Measurements from ENCODE around the gene ARHGAP20. TPM values are rescaled to one million over a fixed set of nuclear protein-coding genes. Genes with fewer than 3 reads are reported as not detected.

Gene ARHGAP20
- total and polyA plus RNA-seq, 2 of the 4 experiments (the other 2 are of a cell fraction), result 1.4 to 2.5 TPM

GRCh38 chr11:110757962-110758755 is 45.9 kb upstream of the ARHGAP20 start:
- CTCF ChIA-PET, result interaction anchor here (0.5 kb wide), 1 partner anchor 318 kb away, joined by 3 read pairs; no protein-coding TSS in a partner anchor

More at GRCh38 chr11:110757962-110758755, 45.9 kb upstream of the ARHGAP20 start:
- peak overlapping the region; percentile 58; the same call in 1 of the 2 replicates for H3K4ac ChIP-seq (ENCODE audit: low read depth, low read length)
- no peaks in the 10 kb centered on the region for H4K20me1 ChIP-seq (ENCODE audit: insufficient read depth, low read length)
- peak overlapping the region; percentile 73; the same call in 1 of the 2 replicates for H2BK20ac ChIP-seq (ENCODE audit: low read depth, low read length)
- peak; percentile 68 for TF ChIP-seq CEBPB (IDR thresholded peaks at IDR 0.05; ENCODE audit: low read depth, low read length)
- TF ChIP-seq SMC3 (IDR thresholded peaks at IDR 0.05; ENCODE audit: low read depth, low read length), result no peak
- TF ChIP-seq RCOR1 (IDR thresholded peaks at IDR 0.05; ENCODE audit: insufficient replicate concordance, low read length), result no peak
- no peak for TF ChIP-seq NFE2L2 (IDR thresholded peaks at IDR 0.05; ENCODE audit: low read depth, low read length)
- TF ChIP-seq FOS (IDR thresholded peaks at IDR 0.05; ENCODE audit: low read depth, low read length), result no peak
- TF ChIP-seq POLR2A (IDR thresholded peaks at IDR 0.05; ENCODE audit: low read depth, low read length), result no peak
- no peak for TF ChIP-seq ELK1 (IDR thresholded peaks at IDR 0.05; ENCODE audit: borderline replicate concordance, low read depth, low read length)
- no peak for TF ChIP-seq CHD1 (IDR thresholded peaks at IDR 0.05; ENCODE audit: low read depth, low read length)
- TF ChIP-seq BHLHE40 (IDR thresholded peaks at IDR 0.05; ENCODE audit: low read depth, low read length), result no peak
- no peak for TF ChIP-seq MXI1 (IDR thresholded peaks at IDR 0.05; ENCODE audit: borderline replicate concordance, low read depth, low read length)
- no peak for TF ChIP-seq MAZ (IDR thresholded peaks at IDR 0.05; ENCODE audit: borderline replicate concordance, low read depth, low read length)
- no peak for TF ChIP-seq CTCF (conservative IDR thresholded peaks at IDR 0.05; ENCODE audit: low read depth, low read length)
- TF ChIP-seq MAFK (IDR thresholded peaks at IDR 0.05; ENCODE audit: low read depth, low read length), result peak; percentile 41; the same call in 1 of the 2 replicates
- BruUV-seq (replicated peaks), result no TSS peak
- ATAC-seq (ENCODE audit: low read depth) (peak; percentile 6), DNase-seq (peak; percentile 22)
- H4K5ac ChIP-seq (ENCODE audit: low read depth, low read length), result peak overlapping the region; percentile 74
- no peak overlapping the region for H3K14ac ChIP-seq (replicated peaks; ENCODE audit: low read depth, low read length)
- no peak overlapping the region; the same call in 1 of the 2 replicates for H3K9ac ChIP-seq (ENCODE audit: low read depth, low read length)
- H2AFZ ChIP-seq (replicated peaks; ENCODE audit: low read length, poor library complexity), result no peak overlapping the region
- peaks cover 4% of the 10 kb centered on the region; the same call in 1 of the 2 replicates for H3K9me1 ChIP-seq (ENCODE audit: insufficient read depth, low read length)
- H4K91ac ChIP-seq (ENCODE audit: insufficient read depth, low read depth, low read length), result no peak overlapping the region; the same call in 1 of the 2 replicates
- 0 out of 2 replicates have a peak overlapping the region, but pooled peaks have one; percentile 25 for H2BK120ac ChIP-seq (ENCODE audit: low read depth, low read length)
- peak overlapping the region; percentile 58; the same call in 1 of the 2 replicates for H3K4me2 ChIP-seq (ENCODE audit: low read depth, low read length)
- WGBS, 2 experiments (ENCODE audit: extremely low coverage in 2 of 2, insufficient read length in 1 of 2), result no CpG with 5 or more reads among the region's 2 CpGs
- H4K8ac ChIP-seq (ENCODE audit: low read depth in 2 of 2, low read length in 2 of 2), result no peak overlapping the region; a peak in 1 of 4 replicates
- H2AK9ac ChIP-seq (replicated peaks; ENCODE audit: low read depth, low read length, poor library complexity), result no peak overlapping the region
- H2AK5ac ChIP-seq (ENCODE audit: low read depth, low read length), result no peak overlapping the region
- H2BK5ac ChIP-seq (ENCODE audit: low read depth, low read length, poor library complexity, severe bottlenecking), result peak overlapping the region; percentile 87
- H2BK15ac ChIP-seq (ENCODE audit: low read depth, low read length), result 0 out of 3 replicates have a peak overlapping the region, but pooled peaks have one; percentile 76
- H3K23ac ChIP-seq (ENCODE audit: low read depth, low read length), result 0 out of 2 replicates have a peak overlapping the region, but pooled peaks have one; percentile 35
- H3K27ac ChIP-seq (ENCODE audit: insufficient read depth, low read length), result peak overlapping the region; percentile 73; the same call in 1 of the 2 replicates
- no peaks in the 10 kb centered on the region for H3K27me3 ChIP-seq (ENCODE audit: control insufficient read depth, insufficient read depth, low read length)
- intact Hi-C loops (cut with micrococcal nuclease), result no loop called here
- no peaks in the 10 kb centered on the region for H3K9me3 ChIP-seq (ENCODE audit: control insufficient read depth, insufficient read depth, low read length)
- no peaks in the 10 kb centered on the region for H3K79me1 ChIP-seq (ENCODE audit: low read depth in 1 of 2, low read length in 2 of 2)
- H3K36me3 ChIP-seq (ENCODE audit: control insufficient read depth, insufficient read depth, low read length), result no peaks in the 10 kb centered on the region
- in situ Hi-C loops (cut with MboI; ENCODE audit: low sequenced_read_pairs), result no loop called here
- dilution Hi-C loops (cut with HindIII; ENCODE audit: low sequenced_read_pairs, unreplicated experiment), result no loop called here
- H3K56ac ChIP-seq (ENCODE audit: extremely low read depth, insufficient read depth, low read length), result no peak overlapping the region
- POLR2A ChIA-PET (ENCODE audit: unreplicated experiment), result no interaction called here
- H3K4me3 ChIP-seq (ENCODE audit: insufficient read depth, low read depth, low read length), result no peak overlapping the region
- peak overlapping the region; percentile 99 for H3K18ac ChIP-seq (ENCODE audit: low read depth, low read length)
- H3K4me1 ChIP-seq (ENCODE audit: control insufficient read depth, insufficient read depth, low read length), result peaks cover 19% of the 10 kb centered on the region
